HepG2 (cell line): Measurements from ENCODE around the gene LDB2. TPM values are rescaled to one million over a fixed set of nuclear protein-coding genes. Genes with fewer than 3 reads are reported as not detected.
A peak's percentile ranks its signal among the peaks of the same experiment; 100 is the strongest.

ENCODE experiments used
- ATAC-seq: fragments of 200-7000 bp; cut with Tn5 transposase; 3 replicates; pipeline ENCODE4 v1.9.1; 2020; ENCODE audit warnings: mild to moderate bottlenecking, moderate library complexity
- BruUV-seq: library from RNA; stranded (reverse); fragments of 400-500 nt; replicated peaks from 2 replicates; lab custom pipeline; 2021; lab: Mats Ljungman, UMichigan
- CTCF ChIA-PET: fragments of 300-600 bp; formaldehyde crosslinking; extraction: SDS; loops from one replicate; lab custom pipeline; 2021; ENCODE audit warnings: low total read pairs, inconsistent platforms, low intra/inter-chr PET ratio; lab: Yijun Ruan, JAX
- POLR2A ChIA-PET: fragments of 350-600 bp; sonication (Branson Sonifier 250); formaldehyde crosslinking; loops from one replicate; lab custom pipeline; 2020; ENCODE audit warnings: antibody characterized with exemption, inconsistent platforms; lab: Yijun Ruan, JAX
- DNase-seq: peaks from one replicate; pipeline ENCODE4 v3.0.0-alpha.2; 2015; ENCODE audit warnings: low spot score
- FAIRE-seq: peaks from 3 replicates; lab custom pipeline; 2011; peaks lifted over from hg19 to GRCh38; lab: Jason Lieb, UNC
- H2AFZ ChIP-seq: one replicate; pipeline ENCODE4 v1.6.1; 2011; ENCODE audit warnings: low read length, inconsistent platforms
- H3K27ac ChIP-seq: fragments of 300-600 bp; 3 replicates; pipeline ENCODE4 v1.8.0; 2011; ENCODE audit warnings: mixed run types, mild to moderate bottlenecking, mixed read lengths, low read length, inconsistent platforms; ENCODE audit not compliant: insufficient read depth; ENCODE audit errors: extremely low read length
- H3K27me3 ChIP-seq, 2 experiments: fragments of 200-600 bp in 1 of 2; 2 replicates in 1 of 2; 3 replicates in 1 of 2; pipeline versions ENCODE4 v1.6.0 to v1.8.0; 2011; ENCODE audit warnings: low read length in 2 of 2, mild to moderate bottlenecking in 2 of 2, moderate library complexity in 2 of 2, inconsistent platforms in 1 of 2; ENCODE audit not compliant: insufficient read depth in 2 of 2, control insufficient read depth in 1 of 2
- H3K36me3 ChIP-seq, 2 experiments: fragments of 200-600 bp in 1 of 2; replicated peaks in 1 of 2; 2 replicates in 1 of 2; 3 replicates in 1 of 2; pipeline versions ENCODE4 v1.5.1 to v1.8.0; 2011; ENCODE audit warnings: low read length in 2 of 2, inconsistent platforms in 1 of 2; ENCODE audit not compliant: insufficient read depth in 2 of 2, control insufficient read depth in 1 of 2
- H3K4me1 ChIP-seq: 2 replicates; pipeline ENCODE4 v1.5.1; 2012; ENCODE audit warnings: low read length, inconsistent platforms; ENCODE audit not compliant: insufficient read depth
- H3K4me2 ChIP-seq: 2 replicates; pipeline ENCODE4 v1.6.0; 2011; ENCODE audit warnings: low read depth, low read length, inconsistent platforms
- H3K4me3 ChIP-seq, 3 experiments: fragments of 200-600 bp in 1 of 3; sonication (generic), shearing (Covaris generic) in 1 of 3; replicated peaks in 1 of 3; 2 replicates each; pipeline ENCODE4 v1.5.1; 2011 to 2016; ENCODE audit warnings: low read length in 3 of 3, inconsistent platforms in 2 of 3, low read depth in 2 of 3, mild to moderate bottlenecking in 2 of 3, control low read depth in 1 of 3, mixed read lengths in 1 of 3; ENCODE audit not compliant: insufficient read depth in 1 of 3
- H3K79me2 ChIP-seq: one replicate; pipeline ENCODE4 v1.6.1; 2011; ENCODE audit warnings: low read length, inconsistent platforms; ENCODE audit not compliant: insufficient read depth
- H3K9ac ChIP-seq: 2 replicates; pipeline ENCODE4 v1.6.0; 2011; ENCODE audit warnings: mild to moderate bottlenecking, low read depth, low read length, inconsistent platforms; ENCODE audit not compliant: insufficient read depth
- H3K9me3 ChIP-seq: 2 replicates; pipeline ENCODE4 v1.5.1; 2012; ENCODE audit warnings: mild to moderate bottlenecking, low read length
- H4K20me1 ChIP-seq: 2 replicates; pipeline ENCODE4 v1.6.0; 2011; ENCODE audit warnings: inconsistent platforms, mild to moderate bottlenecking, low read length, moderate library complexity; ENCODE audit not compliant: insufficient read depth
- NFE2L1 ChIP-seq: sonication (generic); formaldehyde crosslinking; IDR thresholded peaks from 2 replicates; pipeline ENCODE4 v1.4.0; 2020; ENCODE audit warnings: missing genetic modification reagents, mild to moderate bottlenecking, borderline replicate concordance
- NKX3-1 ChIP-seq: sonication (generic); formaldehyde crosslinking; IDR thresholded peaks from 2 replicates; pipeline ENCODE4 v1.5.0; 2020; ENCODE audit warnings: missing genetic modification reagents
- RNF2 ChIP-seq: fragments of 450-650 bp; conservative IDR thresholded peaks from 2 replicates; pipeline ENCODE4 v1.6.1; 2016; ENCODE audit warnings: low read depth
- SKI ChIP-seq: fragments of 450-650 bp; IDR thresholded peaks from one replicate; pipeline ENCODE4 v1.6.1; 2018; ENCODE audit warnings: mild to moderate bottlenecking; ENCODE audit not compliant: partially characterized antibody
- TEAD2 ChIP-seq: sonication (generic); formaldehyde crosslinking; IDR thresholded peaks from 2 replicates; pipeline ENCODE4 v1.9.0; 2021; ENCODE audit warnings: missing genetic modification reagents
- ZBTB7A ChIP-seq: sonication (generic); formaldehyde crosslinking; IDR thresholded peaks from 2 replicates; pipeline ENCODE4 v1.8.0; 2022; ENCODE audit warnings: mild to moderate bottlenecking, missing genetic modification reagents
- ZKSCAN5 ChIP-seq: sonication (generic); formaldehyde crosslinking; IDR thresholded peaks from 2 replicates; pipeline ENCODE4 v1.5.1; 2020; ENCODE audit warnings: mild to moderate bottlenecking, missing genetic modification reagents
- ZNF253 ChIP-seq: sonication (generic); formaldehyde crosslinking; IDR thresholded peaks from 2 replicates; pipeline ENCODE4 v1.8.0; 2022; ENCODE audit warnings: mild to moderate bottlenecking, missing genetic modification reagents, borderline replicate concordance
- ZNF629 ChIP-seq: sonication (generic); formaldehyde crosslinking; conservative IDR thresholded peaks from 2 replicates; pipeline ENCODE4 v1.5.0; 2020; ENCODE audit warnings: missing genetic modification reagents
- ZNF782 ChIP-seq: sonication (generic); formaldehyde crosslinking; IDR thresholded peaks from 2 replicates; pipeline ENCODE4 v1.4.0; 2020; ENCODE audit warnings: missing genetic modification reagents, mild to moderate bottlenecking, borderline replicate concordance
- WGBS: methylation state at CpG from one replicate; pipeline ENCODE4 v1.1.6; 2017; ENCODE audit warnings: low lambda C conversion rate; 5-methylcytosine and 5-hydroxymethylcytosine counted together
- in situ Hi-C: cut with HindIII; loops from 2 replicates; pipeline ENCODE4 v1.10.0; 2017; ENCODE audit warnings: low pct_unique_long_range_greater_than_20kb; ENCODE audit not compliant: extremely low pct_ligation_motif_present
- intact Hi-C: fragments of 100-400 bp; cut with micrococcal nuclease; formaldehyde crosslinking; loops from one replicate; pipeline ENCODE4 v1.10.0; 2022; ENCODE audit not compliant: unreplicated experiment
- polyA plus RNA-seq, 8 experiments: library from polyadenylated mRNA; depleted of rRNA in 3 of 8; stranded (reverse) in 7 of 8; unstranded in 1 of 8; fragments of >200 nt; fragmentation: Illumina TruSeq in 4 of 8; extraction: Trizol in 4 of 8; gene quantifications; 2 replicates each; pipeline versions ENCODE4 v1.2.1 to v1.2.3, GENCODE V29; 2011 to 2016; ENCODE audit warnings: low read depth in 4 of 8, missing spikeins in 1 of 8, mixed read lengths in 1 of 8; ENCODE audit not compliant: insufficient read depth in 1 of 8
- total RNA-seq, 5 experiments: library from RNA; depleted of rRNA; stranded (reverse); fragments of >200 nt; fragmentation: Illumina TruSeq; extraction: Trizol; gene quantifications; 2 replicates each; pipeline ENCODE4 v1.2.3, GENCODE V29; 2016; ENCODE audit warnings: low read depth in 1 of 5
- TF ChIP-seq, protein P1 (sequence below): sonication (generic); formaldehyde crosslinking; conservative IDR thresholded peaks from 2 replicates; pipeline ENCODE4 v1.5.0; 2020; ENCODE audit warnings: missing genetic modification reagents
- TF ChIP-seq, protein P2 (sequence below): sonication (generic); formaldehyde crosslinking; conservative IDR thresholded peaks from 2 replicates; pipeline ENCODE4 v1.4.0; 2020; ENCODE audit warnings: missing genetic modification reagents

Gene LDB2
- total and polyA plus RNA-seq, 2 of the 13 experiments (the other 11 are each of a cell fraction or from before 2014, with no cell fraction given), result not detected

GRCh38 chr4:16721613-16722291 lies 176.7 kb downstream of the LDB2 start:
- ATAC-seq, result peak; percentile 35; the same call in 2 of the 3 replicates
- WGBS, result 0% methylated on average over 4 of the region's 4 CpGs
- in situ Hi-C loops (no loop called here), intact Hi-C loops (no loop called here)
- CTCF ChIA-PET, result no interaction called here
- no peak overlapping the region for H3K9ac ChIP-seq
- DNase-seq, result peak; percentile 2
- no peak overlapping the region for H3K27ac ChIP-seq
- H2AFZ ChIP-seq, result no peak overlapping the region
- POLR2A ChIA-PET, result no interaction called here
- H3K36me3 ChIP-seq, result no peaks in the 10 kb centered on the region
- H3K27me3 ChIP-seq, result 0 out of 5 replicates have a peak, but pooled peaks cover 0 to 4% of the 10 kb centered on the region in 2 experiments
- FAIRE-seq, result no peak
- H3K79me2 ChIP-seq, result no peaks in the 10 kb centered on the region
- H3K9me3 ChIP-seq, result no peaks in the 10 kb centered on the region
- peaks cover 4% of the 10 kb centered on the region for H3K4me1 ChIP-seq
- H4K20me1 ChIP-seq, result no peaks in the 10 kb centered on the region
- BruUV-seq, result no TSS peak
- H3K4me3 ChIP-seq, result no peak overlapping the region
- 0 out of 2 replicates have a peak, but pooled peaks have one; percentile 42 for TF ChIP-seq ZNF629 (CRISPR knock-in tag)
- TF ChIP-seq ZNF782, result no peak
- TF ChIP-seq, all 625 proteins: peak for 1
- peak overlapping the region; percentile 12; the same call in 1 of the 2 replicates for H3K4me2 ChIP-seq

- CTCF ChIA-PET, result no interaction called here
- 50% methylated on average over 2 of the region's 2 CpGs for WGBS
- TF ChIP-seq, protein P1, sequence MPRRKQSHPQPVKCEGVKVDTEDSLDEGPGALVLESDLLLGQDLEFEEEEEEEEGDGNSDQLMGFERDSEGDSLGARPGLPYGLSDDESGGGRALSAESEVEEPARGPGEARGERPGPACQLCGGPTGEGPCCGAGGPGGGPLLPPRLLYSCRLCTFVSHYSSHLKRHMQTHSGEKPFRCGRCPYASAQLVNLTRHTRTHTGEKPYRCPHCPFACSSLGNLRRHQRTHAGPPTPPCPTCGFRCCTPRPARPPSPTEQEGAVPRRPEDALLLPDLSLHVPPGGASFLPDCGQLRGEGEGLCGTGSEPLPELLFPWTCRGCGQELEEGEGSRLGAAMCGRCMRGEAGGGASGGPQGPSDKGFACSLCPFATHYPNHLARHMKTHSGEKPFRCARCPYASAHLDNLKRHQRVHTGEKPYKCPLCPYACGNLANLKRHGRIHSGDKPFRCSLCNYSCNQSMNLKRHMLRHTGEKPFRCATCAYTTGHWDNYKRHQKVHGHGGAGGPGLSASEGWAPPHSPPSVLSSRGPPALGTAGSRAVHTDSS (CRISPR knock-in tag), result no peak
- TF ChIP-seq ZNF253 (CRISPR knock-in tag) (no peak), NFE2L1 (CRISPR knock-in tag) (no peak), TEAD2 (CRISPR knock-in tag) (no peak), RNF2 (no peak), ZKSCAN5 (CRISPR knock-in tag) (no peak), SKI (no peak), ZBTB7A (no peak), NKX3-1 (no peak)
- TF ChIP-seq, protein P2, sequence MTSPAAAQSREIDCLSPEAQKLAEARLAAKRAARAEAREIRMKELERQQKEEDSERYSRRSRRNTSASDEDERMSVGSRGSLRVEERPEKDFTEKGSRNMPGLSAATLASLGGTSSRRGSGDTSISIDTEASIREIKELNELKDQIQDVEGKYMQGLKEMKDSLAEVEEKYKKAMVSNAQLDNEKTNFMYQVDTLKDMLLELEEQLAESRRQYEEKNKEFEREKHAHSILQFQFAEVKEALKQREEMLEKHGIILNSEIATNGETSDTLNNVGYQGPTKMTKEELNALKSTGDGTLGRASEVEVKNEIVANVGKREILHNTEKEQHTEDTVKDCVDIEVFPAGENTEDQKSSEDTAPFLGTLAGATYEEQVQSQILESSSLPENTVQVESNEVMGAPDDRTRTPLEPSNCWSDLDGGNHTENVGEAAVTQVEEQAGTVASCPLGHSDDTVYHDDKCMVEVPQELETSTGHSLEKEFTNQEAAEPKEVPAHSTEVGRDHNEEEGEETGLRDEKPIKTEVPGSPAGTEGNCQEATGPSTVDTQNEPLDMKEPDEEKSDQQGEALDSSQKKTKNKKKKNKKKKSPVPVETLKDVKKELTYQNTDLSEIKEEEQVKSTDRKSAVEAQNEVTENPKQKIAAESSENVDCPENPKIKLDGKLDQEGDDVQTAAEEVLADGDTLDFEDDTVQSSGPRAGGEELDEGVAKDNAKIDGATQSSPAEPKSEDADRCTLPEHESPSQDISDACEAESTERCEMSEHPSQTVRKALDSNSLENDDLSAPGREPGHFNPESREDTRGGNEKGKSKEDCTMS (CRISPR knock-in tag), result no peak
Measured at GRCh38 chr4:16720761-16721160, 177.7 kb downstream of the LDB2 start.

More at GRCh38 chr4:16720761-16721160, 177.7 kb downstream of the LDB2 start:
- ATAC-seq (no peak), DNase-seq (no peak), FAIRE-seq (no peak)
- H4K20me1 ChIP-seq, result no peaks in the 10 kb centered on the region
- no TSS peak for BruUV-seq
- H3K36me3 ChIP-seq, result no peaks in the 10 kb centered on the region
- no peaks in the 10 kb centered on the region for H3K9me3 ChIP-seq
- H3K9ac ChIP-seq, result no peak overlapping the region
- no peaks in the 10 kb centered on the region for H3K27me3 ChIP-seq
- no peak overlapping the region for H2AFZ ChIP-seq
- intact Hi-C loops, result no loop called here
- in situ Hi-C loops, result no loop called here
- POLR2A ChIA-PET, result no interaction called here
- H3K27ac ChIP-seq, result no peak overlapping the region
- H3K4me2 ChIP-seq, result no peak overlapping the region
- peaks cover 4% of the 10 kb centered on the region for H3K4me1 ChIP-seq
- no peak overlapping the region for H3K4me3 ChIP-seq
- H3K79me2 ChIP-seq, result no peaks in the 10 kb centered on the region
